Peyer's patch (tissue), 4 donors: ENCODE data around the gene CSPG4. TPM values are rescaled to one million over a fixed set of nuclear protein-coding genes. Genes with fewer than 3 reads are reported as not detected.
A peak's percentile ranks its signal among the peaks of the same experiment; 100 is the strongest.

Experiments
- DNase-seq, 3 donors: peaks; one replicate each; pipeline ENCODE4 v3.0.0-alpha.2; 2017 to 2019
- H3K27ac ChIP-seq, 4 donors: fragments of 200-600 bp; sonication (generic); one replicate each; pipeline ENCODE4 v1.5.1; 2016 to 2019
- H3K27me3 ChIP-seq, 2 donors: fragments of 200-600 bp; sonication (generic); one replicate each; pipeline ENCODE4 v1.5.1; 2019
- H3K36me3 ChIP-seq, 3 donors: fragments of 200-600 bp; sonication (generic); one replicate each; pipeline ENCODE4 v1.5.1; 2016 to 2019
- H3K4me1 ChIP-seq, 4 donors: fragments of 200-600 bp; sonication (generic); one replicate each; pipeline ENCODE4 v1.5.1; 2016 to 2019
- H3K4me3 ChIP-seq, 4 donors: fragments of 200-600 bp; sonication (generic); 1 replicate in 3 of 4; 2 replicates in 1 of 4; pipeline ENCODE4 v1.5.1; 2016 to 2019; ENCODE audit warnings: mild to moderate bottlenecking in 1 of 4
- H3K9me3 ChIP-seq, 4 donors: fragments of 200-600 bp; sonication (generic); one replicate each; pipeline ENCODE4 v1.5.1; 2016 to 2019; ENCODE audit warnings: mild to moderate bottlenecking in 1 of 4
- POLR2A ChIP-seq, 2 donors: fragments of 450-650 bp; IDR thresholded peaks; one replicate each; pipeline ENCODE4 v1.5.1; 2017; ENCODE audit warnings: antibody characterized with exemption in 2 of 2, mild to moderate bottlenecking in 2 of 2, moderate library complexity in 2 of 2
- total RNA-seq, 4 donors: library from RNA; depleted of rRNA; stranded (reverse); fragments of >200 nt; gene quantifications; one replicate each; pipeline ENCODE4 v1.1.0, GENCODE V29; 2016
- TF ChIP-seq, protein P1 (sequence below), 6 experiments: fragments of 450-650 bp in 4 of 6; fragments of 200-600 bp in 2 of 6; sonication (generic) in 1 of 6; IDR thresholded peaks; one replicate each; pipeline ENCODE4 v1.5.1; 2017 to 2019; ENCODE audit warnings: antibody characterized with exemption in 6 of 6, mild to moderate bottlenecking in 3 of 6, moderate library complexity in 1 of 6

CSPG4 gene
- total RNA-seq, 4 donors from 2014 or later = 2.8 to 15.7 (median 6.3) TPM

DNA sequence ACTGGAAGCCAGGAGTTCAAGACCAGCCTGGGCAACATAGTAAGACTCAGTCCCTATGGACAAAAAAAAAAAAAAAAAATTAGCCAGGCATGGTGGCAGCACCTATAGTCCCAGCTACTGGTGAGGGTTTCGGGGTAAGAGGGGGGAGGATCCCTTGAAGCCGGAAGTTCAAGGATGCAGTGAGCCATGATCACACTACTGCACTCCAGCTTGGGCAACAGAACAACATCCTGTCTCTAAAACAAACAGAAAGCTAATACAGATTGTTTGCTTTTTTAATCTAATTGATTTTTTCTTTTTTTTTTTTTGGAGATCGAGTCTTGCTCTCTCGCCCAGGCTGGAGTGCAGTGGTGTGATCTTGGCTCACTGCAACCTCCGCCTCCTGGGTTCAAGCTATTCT, 71.0 kb downstream of the CSPG4 start:
- TF ChIP-seq POLR2A (IDR thresholded peaks at IDR 0.05) = no peak
- TF ChIP-seq, protein P1, sequence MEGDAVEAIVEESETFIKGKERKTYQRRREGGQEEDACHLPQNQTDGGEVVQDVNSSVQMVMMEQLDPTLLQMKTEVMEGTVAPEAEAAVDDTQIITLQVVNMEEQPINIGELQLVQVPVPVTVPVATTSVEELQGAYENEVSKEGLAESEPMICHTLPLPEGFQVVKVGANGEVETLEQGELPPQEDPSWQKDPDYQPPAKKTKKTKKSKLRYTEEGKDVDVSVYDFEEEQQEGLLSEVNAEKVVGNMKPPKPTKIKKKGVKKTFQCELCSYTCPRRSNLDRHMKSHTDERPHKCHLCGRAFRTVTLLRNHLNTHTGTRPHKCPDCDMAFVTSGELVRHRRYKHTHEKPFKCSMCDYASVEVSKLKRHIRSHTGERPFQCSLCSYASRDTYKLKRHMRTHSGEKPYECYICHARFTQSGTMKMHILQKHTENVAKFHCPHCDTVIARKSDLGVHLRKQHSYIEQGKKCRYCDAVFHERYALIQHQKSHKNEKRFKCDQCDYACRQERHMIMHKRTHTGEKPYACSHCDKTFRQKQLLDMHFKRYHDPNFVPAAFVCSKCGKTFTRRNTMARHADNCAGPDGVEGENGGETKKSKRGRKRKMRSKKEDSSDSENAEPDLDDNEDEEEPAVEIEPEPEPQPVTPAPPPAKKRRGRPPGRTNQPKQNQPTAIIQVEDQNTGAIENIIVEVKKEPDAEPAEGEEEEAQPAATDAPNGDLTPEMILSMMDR (IDR thresholded peaks at IDR 0.05) = no peak
- Histone ChIP-seq H3K4me3 (no peak overlapping the region), H3K4me1 (peaks cover 0 to 37% (median 15%) of the 10 kb centered on the region in 4 donors), H3K27ac (no peak overlapping the region), H3K27me3 (no peaks in the 10 kb centered on the region), H3K36me3 (no peaks in the 10 kb centered on the region), H3K9me3 (no peaks in the 10 kb centered on the region)
- DNase-seq = no peak

DNA sequence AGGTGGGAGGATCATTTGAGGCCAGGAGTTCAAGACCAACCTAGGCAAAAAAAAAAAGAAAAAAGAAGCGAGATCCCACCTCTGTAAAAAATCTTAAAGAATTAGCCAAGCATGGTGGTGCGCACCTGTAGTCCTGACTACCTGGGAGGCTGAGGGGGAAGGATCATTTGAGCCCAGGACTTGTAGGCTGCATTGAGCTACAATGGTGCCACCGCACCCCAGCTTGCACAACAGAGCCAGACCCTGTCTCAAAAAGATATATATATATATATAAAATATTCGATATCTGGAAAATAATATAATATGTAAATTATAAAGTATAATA, 71.5 kb downstream of the CSPG4 start:
- TF ChIP-seq, protein P1 (IDR thresholded peaks at IDR 0.05) = no peak
- TF ChIP-seq POLR2A (IDR thresholded peaks at IDR 0.05) = no peak
- peak overlapping the region in 2 of 4 donors; percentile 81 for H3K4me3 ChIP-seq

GRCh38 chr15:75640483-75641178, 72.0 kb downstream of the CSPG4 start:
- Histone ChIP-seq H3K36me3 (no peaks in the 10 kb centered on the region), H3K9me3 (no peaks in the 10 kb centered on the region), H3K4me1 (peaks cover 0 to 35% (median 15%) of the 10 kb centered on the region in 4 donors), H3K27ac (peak overlapping the region; percentile 94 to 97 (median 96)), H3K27me3 (no peaks in the 10 kb centered on the region), H3K4me3 (peak overlapping the region; percentile 81 to 91 (median 81))
- peak in 2 of 3 donors; percentile 44 to 69 for DNase-seq
- TF ChIP-seq, protein P1 (IDR thresholded peaks at IDR 0.05) = peak; percentile 11 to 45 (median 27)
- TF ChIP-seq POLR2A (IDR thresholded peaks at IDR 0.05) = no peak

More for the DNA sequence above, 71.5 kb downstream of the CSPG4 start:
- Histone ChIP-seq H3K9me3 (no peaks in the 10 kb centered on the region), H3K27ac (peak overlapping the region in 3 of 4 donors; percentile 94 to 97 (median 96)), H3K36me3 (no peaks in the 10 kb centered on the region), H3K27me3 (no peaks in the 10 kb centered on the region), H3K4me1 (peaks cover 0 to 37% (median 15%) of the 10 kb centered on the region in 4 donors)
- DNase-seq = no peak

GRCh38 chr15:75639709-75640482, 72.8 kb downstream of the CSPG4 start, which contains the start of gene IMP3:
TSS of gene IMP3 (minus strand) at chr15:75640224. CDS start at chr15:75640168, 56 bp downstream.
- DNase-seq = peak; percentile 94 to 98 (median 95)
- Histone ChIP-seq H3K36me3 (no peaks in the 10 kb centered on the region), H3K4me3 (peak within 1 kb of the TSS; percentile 81 to 91 (median 81)), H3K27me3 (no peaks in the 10 kb centered on the region), H3K9me3 (no peaks in the 10 kb centered on the region), H3K4me1 (peaks cover 0 to 35% (median 15%) of the 10 kb centered on the region in 4 donors), H3K27ac (peak within 1 kb of the TSS; percentile 94 to 97 (median 96))
- peak; percentile 96 to 98 for TF ChIP-seq POLR2A (IDR thresholded peaks at IDR 0.05)
- TF ChIP-seq, protein P1 (IDR thresholded peaks at IDR 0.05) = peak in 1 of 6 experiments; percentile 9

DNA sequence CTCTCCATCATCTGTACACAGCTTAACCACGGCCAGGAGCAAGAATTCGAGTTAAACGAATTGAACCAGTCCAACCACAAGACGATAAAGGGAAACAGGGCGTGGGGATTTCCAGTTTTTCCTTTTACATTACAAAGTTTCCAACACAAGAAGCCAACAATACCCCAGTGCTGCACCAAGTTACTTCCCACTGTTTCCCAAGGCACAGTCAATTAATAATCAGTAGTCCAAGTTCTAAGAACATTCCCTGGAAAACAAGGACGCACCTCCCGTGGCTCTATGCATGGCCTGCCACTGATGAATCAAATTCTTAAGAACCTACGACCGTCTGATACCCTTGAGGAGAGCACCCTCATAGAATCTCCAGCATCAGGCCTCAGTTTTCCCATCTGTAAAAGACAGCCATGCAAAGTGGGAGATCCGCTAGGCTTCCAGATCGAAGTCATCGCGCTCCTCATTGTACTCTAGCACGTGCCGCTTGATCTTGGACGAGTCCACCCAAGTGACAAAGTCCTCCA, 73.4 kb downstream of the CSPG4 start:
- H3K9me3 ChIP-seq = no peaks in the 10 kb centered on the region
- no peaks in the 10 kb centered on the region for H3K36me3 ChIP-seq
- H3K27ac ChIP-seq = peak overlapping the region; percentile 94 to 97 (median 96)
- H3K27me3 ChIP-seq = no peaks in the 10 kb centered on the region
- no peak for DNase-seq
- TF ChIP-seq POLR2A (IDR thresholded peaks at IDR 0.05) = no peak
- TF ChIP-seq, protein P1 (IDR thresholded peaks at IDR 0.05) = peak in 1 of 6 experiments; percentile 1
- H3K4me1 ChIP-seq = peaks cover 0 to 35% (median 15%) of the 10 kb centered on the region in 4 donors
- H3K4me3 ChIP-seq = peak overlapping the region; percentile 81 to 91 (median 81)
